ENCODE results near the gene PLEKHF1.

- TF ChIP-seq POLR2AphosphoS5 (IDR thresholded peaks at IDR 0.05; ENCODE audit: borderline replicate concordance, low read depth, low read length) (no peak), EZH2 (IDR thresholded peaks at IDR 0.05) (no peak)
Measured at GRCh38 chr19:29636553-29637360, 28.5 kb upstream of the PLEKHF1 start.
